Neural cell (in vitro differentiated cells): ENCODE data around the gene LBH. TPM values are rescaled to one million over a fixed set of nuclear protein-coding genes. Genes with fewer than 3 reads are reported as not detected.

Experiments used
- H2AFZ ChIP-seq: fragments of 200-600, 300-800 bp; sonication (generic), shearing (Covaris generic); 2 replicates; pipeline ENCODE4 v1.6.0; 2014; ENCODE audit warnings: low read depth, mild to moderate bottlenecking, antibody characterized with exemption, low read length, moderate library complexity
- H3F3A ChIP-seq: fragments of 200-600 bp; shearing (Covaris generic); 2 replicates; pipeline ENCODE4 v1.6.1; 2016; ENCODE audit warnings: mild to moderate bottlenecking, moderate library complexity, mixed read lengths, antibody characterized with exemption, low read length; ENCODE audit not compliant: insufficient read depth, poor library complexity, severe bottlenecking
- H3K27ac ChIP-seq: fragments of 200-600, 300-800 bp; sonication (generic), shearing (Covaris generic); 2 replicates; pipeline ENCODE4 v1.5.1; 2014; ENCODE audit warnings: mild to moderate bottlenecking, low read length, moderate library complexity
- H3K27me3 ChIP-seq: fragments of 300-800, 200-600 bp; sonication (generic), shearing (Covaris generic); 2 replicates; pipeline ENCODE4 v1.6.0; 2014; ENCODE audit warnings: mild to moderate bottlenecking, low read depth, low read length, moderate library complexity; ENCODE audit not compliant: insufficient read depth
- H3K36me3 ChIP-seq: fragments of 300-800, 200-600 bp; sonication (generic), shearing (Covaris generic); 2 replicates; pipeline ENCODE4 v1.5.1; 2014; ENCODE audit warnings: mild to moderate bottlenecking, antibody characterized with exemption, low read length, moderate library complexity; ENCODE audit not compliant: insufficient read depth
- H3K4me2 ChIP-seq: fragments of 300-800, 200-600 bp; sonication (generic), shearing (Covaris generic); 2 replicates; pipeline ENCODE4 v1.6.0; 2014; ENCODE audit warnings: mild to moderate bottlenecking, low read length
- H3K4me3 ChIP-seq: fragments of 300-800, 200-600 bp; sonication (generic), shearing (Covaris generic); 2 replicates; pipeline ENCODE4 v1.5.1; 2014; ENCODE audit warnings: mild to moderate bottlenecking, low read length, moderate library complexity
- H3K79me2 ChIP-seq: fragments of 200-600 bp; shearing (Covaris generic); replicated peaks from 2 replicates; pipeline ENCODE4 v1.6.0; 2014; ENCODE audit warnings: mild to moderate bottlenecking, low read length, moderate library complexity; ENCODE audit not compliant: insufficient read depth
- H3K9ac ChIP-seq: fragments of 300-800, 200-600 bp; sonication (generic), shearing (Covaris generic); 2 replicates; pipeline ENCODE4 v1.6.1; 2016; ENCODE audit warnings: mild to moderate bottlenecking, low read length, mixed read lengths
- H3K9me2 ChIP-seq: fragments of 200-600 bp; shearing (Covaris generic); 2 replicates; pipeline ENCODE4 v1.6.1; 2016; ENCODE audit warnings: mild to moderate bottlenecking, low read length, mixed read lengths; ENCODE audit not compliant: insufficient read depth
- H3K9me3 ChIP-seq: fragments of 200-600, 300-800 bp; sonication (generic), shearing (Covaris generic); 2 replicates; pipeline ENCODE4 v1.6.1; 2016; ENCODE audit warnings: mild to moderate bottlenecking, mixed run types, low read length, moderate library complexity, mixed read lengths
- H4K20me1 ChIP-seq: fragments of 200-600 bp; shearing (Covaris generic); 2 replicates; pipeline ENCODE4 v1.6.1; 2016; ENCODE audit warnings: mild to moderate bottlenecking, mixed run types; ENCODE audit not compliant: insufficient read depth
- CTCF ChIP-seq: fragments of 450-650 bp; IDR thresholded peaks from 2 replicates; pipeline ENCODE4 v1.5.1; 2014; ENCODE audit warnings: antibody characterized with exemption, mild to moderate bottlenecking, moderate library complexity; ENCODE audit not compliant: poor library complexity, severe bottlenecking
- EP300 ChIP-seq: fragments of 450-650 bp; conservative IDR thresholded peaks from 2 replicates; pipeline ENCODE4 v1.6.1; 2014; ENCODE audit warnings: antibody characterized with exemption, mild to moderate bottlenecking, moderate library complexity; ENCODE audit not compliant: poor library complexity, severe bottlenecking
- EZH2 ChIP-seq: fragments of 200-600, 300-800 bp; shearing (Covaris generic), sonication (generic); IDR thresholded peaks from 2 replicates; pipeline ENCODE4 v1.6.1; 2014; ENCODE audit warnings: antibody characterized with exemption, low read length, borderline replicate concordance, mild to moderate bottlenecking; ENCODE audit not compliant: insufficient read depth, poor library complexity, severe bottlenecking
- MXI1 ChIP-seq: fragments of 450-650 bp; conservative IDR thresholded peaks from 2 replicates; pipeline ENCODE4 v1.6.1; 2014; ENCODE audit warnings: antibody characterized with exemption, mild to moderate bottlenecking; ENCODE audit not compliant: poor library complexity, severe bottlenecking
- POLR2AphosphoS5 ChIP-seq: IDR thresholded peaks from 2 replicates; pipeline ENCODE4 v1.6.1; 2012
- RAD21 ChIP-seq: fragments of 450-650 bp; conservative IDR thresholded peaks from 2 replicates; pipeline ENCODE4 v1.6.1; 2014; ENCODE audit warnings: antibody characterized with exemption, mild to moderate bottlenecking, moderate library complexity
- REST ChIP-seq: IDR thresholded peaks from 2 replicates; pipeline ENCODE4 v1.6.1; 2012; ENCODE audit warnings: borderline replicate concordance
- SMC3 ChIP-seq: fragments of 450-650 bp; conservative IDR thresholded peaks from 2 replicates; pipeline ENCODE4 v1.6.1; 2014; ENCODE audit warnings: antibody characterized with exemption, mild to moderate bottlenecking, moderate library complexity; ENCODE audit not compliant: poor library complexity
- TAF1 ChIP-seq: IDR thresholded peaks from 2 replicates; pipeline ENCODE4 v1.6.1; 2012; ENCODE audit warnings: low read depth
- polyA plus RNA-seq: library from polyadenylated mRNA; depleted of rRNA; stranded (reverse); fragments of >200 nt; gene quantifications from 2 replicates; pipeline ENCODE4 v1.2.3, GENCODE V29; 2014

Gene LBH
- polyA plus RNA-seq, 1 donor from 2014 or later, result 345 TPM

DNA sequence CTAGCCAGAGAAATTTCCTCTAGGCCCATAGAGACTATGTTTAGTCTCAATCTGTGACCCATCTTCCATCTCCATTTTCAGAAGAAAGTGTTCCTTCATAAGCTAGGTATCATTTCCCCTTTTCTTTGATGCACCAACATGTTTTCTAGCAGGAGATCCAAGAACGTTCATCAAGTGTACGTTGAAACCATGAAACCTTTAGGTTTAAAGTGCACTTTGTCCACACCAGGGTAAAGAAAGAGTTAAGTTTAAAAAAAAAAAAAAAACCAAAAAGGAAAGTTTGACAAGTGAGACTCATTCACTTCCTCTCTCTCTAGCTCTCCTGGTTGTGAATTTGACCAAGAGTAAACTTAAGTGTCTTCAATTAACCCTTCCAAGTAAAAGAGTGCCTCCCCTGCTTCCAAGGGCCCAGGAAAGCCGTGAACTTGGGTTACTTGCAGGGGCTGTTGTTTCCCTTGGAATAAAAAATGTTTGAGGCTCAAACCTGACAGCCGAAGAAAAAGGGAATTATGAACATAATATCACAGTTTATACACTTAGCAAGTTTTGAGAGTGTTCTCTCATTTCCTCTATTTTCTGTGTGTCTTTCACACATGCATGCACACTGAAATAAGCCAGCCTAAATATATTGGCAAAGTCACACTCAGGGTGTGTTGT, 56.7 kb downstream of the LBH start:
- Histone ChIP-seq H3F3A (no peaks in the 10 kb centered on the region), H3K9me2 (no peaks in the 10 kb centered on the region), H3K4me2 (no peak overlapping the region), H3K9ac (no peak overlapping the region), H3K36me3 (no peaks in the 10 kb centered on the region), H3K27me3 (no peaks in the 10 kb centered on the region), H3K79me2 (no peaks in the 10 kb centered on the region), H3K27ac (no peak overlapping the region), H3K4me3 (no peak overlapping the region), H2AFZ (no peak overlapping the region), H4K20me1 (no peaks in the 10 kb centered on the region), H3K9me3 (no peaks in the 10 kb centered on the region)
- no peak for TF ChIP-seq MXI1
- TF ChIP-seq TAF1, result no peak
- TF ChIP-seq SMC3, result no peak
- no peak for TF ChIP-seq REST
- no peak for TF ChIP-seq RAD21
- no peak for TF ChIP-seq EP300

GRCh38 chr2:30288561-30288960, 57.2 kb downstream of the LBH start:
- Histone ChIP-seq H3K4me3 (no peak overlapping the region), H2AFZ (no peak overlapping the region), H3K9me2 (no peaks in the 10 kb centered on the region), H3K9me3 (no peaks in the 10 kb centered on the region), H3K79me2 (no peaks in the 10 kb centered on the region), H3K27ac (no peak overlapping the region), H3K36me3 (no peaks in the 10 kb centered on the region), H3F3A (no peaks in the 10 kb centered on the region), H3K9ac (no peak overlapping the region), H3K27me3 (no peaks in the 10 kb centered on the region), H4K20me1 (no peaks in the 10 kb centered on the region), H3K4me2 (no peak overlapping the region)
- TF ChIP-seq CTCF (no peak), MXI1 (no peak), RAD21 (no peak), EZH2 (no peak), POLR2AphosphoS5 (no peak), REST (no peak), EP300 (no peak), TAF1 (no peak), SMC3 (no peak)
